Dedifferentiated amniotic fluid mesenchymal stem cell (primary cell): ENCODE measurements around the gene MTRFR.
A peak's percentile ranks its signal among the peaks of the same experiment; 100 is the strongest.
"Not testable (repeated sequence)": the region's sequence is repeated elsewhere in the genome, so short reads cannot be mapped to it uniquely, and the experiment has no call there.

Experiments used
- DNase-seq: peaks from one replicate; pipeline ENCODE4 v3.0.0-alpha.2; 2016; ENCODE audit errors: extremely low spot score

The MTRFR gene

GRCh38 chr12:123232807-123233504 is at the start of gene MTRFR, which contains the start of gene MPHOSPH9:
MTRFR (plus strand) TSS chr12:123233436; CDS start chr12:123253675, 20,239 bp downstream.
MPHOSPH9 (minus strand) TSS chr12:123233141; CDS start chr12:123230364, 2,777 bp downstream.
- DNase-seq = peak; percentile 100

- no peak for DNase-seq
Measured at GRCh38 chr12:123187637-123188036, 45.6 kb upstream of the MTRFR start.

- DNase-seq = no peak
Measured at GRCh38 chr12:123199936-123200335, 33.3 kb upstream of the MTRFR start.

- DNase-seq = no peak
Measured at GRCh38 chr12:123200414-123200813, 32.8 kb upstream of the MTRFR start.

GRCh38 chr12:123206794-123207193 is 26.4 kb upstream of the MTRFR start:
- DNase-seq = not testable (repeated sequence)

- not testable (repeated sequence) for DNase-seq
Measured at GRCh38 chr12:123207815-123208214, 25.4 kb upstream of the MTRFR start.

GRCh38 chr12:123223241-123223668 is 10.0 kb upstream of the MTRFR start:
- no peak for DNase-seq

GRCh38 chr12:123225443-123225842 is 7.8 kb upstream of the MTRFR start:
- no peak for DNase-seq

GRCh38 chr12:123227581-123228258 is 5.5 kb upstream of the MTRFR start:
- no peak for DNase-seq

GRCh38 chr12:123229051-123229450 is 4.2 kb upstream of the MTRFR start:
- DNase-seq = no peak

GRCh38 chr12:123231931-123232330 is 1.3 kb upstream of the MTRFR start:
- DNase-seq = no peak

GRCh38 chr12:123232472-123232806 is 797 bp upstream of the MTRFR start:
- DNase-seq = peak; percentile 22

- no peak for DNase-seq
Measured at GRCh38 chr12:123233505-123234308, 471 bp downstream of the MTRFR start.

GRCh38 chr12:123237646-123238329 is 4.6 kb downstream of the MTRFR start:
- DNase-seq = peak; percentile 89

- DNase-seq = no peak
Measured at GRCh38 chr12:123238330-123238682, 5.1 kb downstream of the MTRFR start.

- no peak for DNase-seq
Measured at GRCh38 chr12:123238961-123239360, 5.7 kb downstream of the MTRFR start.

GRCh38 chr12:123242116-123242904 is 9.1 kb downstream of the MTRFR start:
- no peak for DNase-seq

- no peak for DNase-seq
Measured at GRCh38 chr12:123243671-123244262, 10.5 kb downstream of the MTRFR start.

- no peak for DNase-seq
Measured at GRCh38 chr12:123245678-123246077, 12.4 kb downstream of the MTRFR start.

GRCh38 chr12:123248129-123248528 is 14.9 kb downstream of the MTRFR start:
- DNase-seq = not testable (repeated sequence)
